ENCODE measurements around the gene SLU7.

The SLU7 gene

GRCh38 chr5:160450164-160450932 lies 31.5 kb upstream of the SLU7 start:
- no peak for DNase-seq (ENCODE audit: low read depth)
- TF ChIP-seq CTCF (IDR thresholded peaks at IDR 0.05; ENCODE audit: low read depth, low read length, missing control alignments), result no peak

GRCh38 chr5:160449458-160449857 lies 30.6 kb upstream of the SLU7 start:
- no peak for TF ChIP-seq CTCF (IDR thresholded peaks at IDR 0.05; ENCODE audit: low read depth, low read length, missing control alignments)

More at GRCh38 chr5:160450164-160450932, 31.5 kb upstream of the SLU7 start:
- H3K4me3 ChIP-seq (ENCODE audit: low read depth, low read length), result no peak overlapping the region

GRCh38 chr5:160448886-160449285 lies 30.0 kb upstream of the SLU7 start:
- no peak overlapping the region for H3K4me3 ChIP-seq (ENCODE audit: low read depth, low read length)
- TF ChIP-seq CTCF (IDR thresholded peaks at IDR 0.05; ENCODE audit: low read depth, low read length, missing control alignments), result no peak
- DNase-seq (ENCODE audit: low read depth), result no peak

More at GRCh38 chr5:160449458-160449857, 30.6 kb upstream of the SLU7 start:
- no peak for DNase-seq (ENCODE audit: low read depth)
- H3K4me3 ChIP-seq (ENCODE audit: low read depth, low read length), result no peak overlapping the region

GRCh38 chr5:160445751-160446150 lies 26.9 kb upstream of the SLU7 start:
- no peak overlapping the region for H3K4me3 ChIP-seq (ENCODE audit: low read depth, low read length)
- no peak for DNase-seq (ENCODE audit: low read depth)
- TF ChIP-seq CTCF (IDR thresholded peaks at IDR 0.05; ENCODE audit: low read depth, low read length, missing control alignments), result no peak

GRCh38 chr5:160445132-160445531 lies 26.3 kb upstream of the SLU7 start:
- no peak overlapping the region for H3K4me3 ChIP-seq (ENCODE audit: low read depth, low read length)
- DNase-seq (ENCODE audit: low read depth), result no peak
- no peak for TF ChIP-seq CTCF (IDR thresholded peaks at IDR 0.05; ENCODE audit: low read depth, low read length, missing control alignments)

- H3K4me3 ChIP-seq (ENCODE audit: low read depth, low read length), result no peak overlapping the region
- no peak for DNase-seq (ENCODE audit: low read depth)
- TF ChIP-seq CTCF (IDR thresholded peaks at IDR 0.05; ENCODE audit: low read depth, low read length, missing control alignments), result no peak
Measured at GRCh38 chr5:160444407-160444806, 25.5 kb upstream of the SLU7 start.
